Ishikawa (cell line): ENCODE measurements around the gene MIDN.

Source experiments
- CEBPB ChIP-seq: IDR thresholded peaks from 2 replicates; pipeline ENCODE4 v1.6.1; 2012
- CREB1 ChIP-seq: IDR thresholded peaks from 2 replicates; pipeline ENCODE4 v1.6.1; 2012; ENCODE audit warnings: low read depth
- EGR1 ChIP-seq: IDR thresholded peaks from 2 replicates; pipeline ENCODE4 v1.6.1; 2012
- EP300 ChIP-seq: IDR thresholded peaks from 2 replicates; pipeline ENCODE4 v1.6.1; 2012; ENCODE audit warnings: borderline replicate concordance
- FOXM1 ChIP-seq: IDR thresholded peaks from 2 replicates; pipeline ENCODE4 v1.6.1; 2012; ENCODE audit warnings: low read depth, borderline replicate concordance
- MAX ChIP-seq: IDR thresholded peaks from 2 replicates; pipeline ENCODE4 v1.6.1; 2012
- RAD21 ChIP-seq: IDR thresholded peaks from 2 replicates; pipeline ENCODE4 v1.6.1; 2012; ENCODE audit warnings: low read depth
- TAF1 ChIP-seq: IDR thresholded peaks from 2 replicates; pipeline ENCODE4 v1.6.1; 2012; ENCODE audit warnings: low read depth, mild to moderate bottlenecking
- TCF12 ChIP-seq: IDR thresholded peaks from 2 replicates; pipeline ENCODE4 v1.6.1; 2012; ENCODE audit warnings: low read depth
- ZBTB7A ChIP-seq: IDR thresholded peaks from 2 replicates; pipeline ENCODE4 v1.6.1; 2012; ENCODE audit warnings: low read depth
- TF ChIP-seq, protein P1 (sequence below): IDR thresholded peaks from 2 replicates; pipeline ENCODE4 v1.6.1; 2012

- TF ChIP-seq EP300: no peak
- peak; percentile 30; the same call in 1 of the 2 replicates for TF ChIP-seq MAX
- TF ChIP-seq EGR1: no peak
- TF ChIP-seq, protein P1, sequence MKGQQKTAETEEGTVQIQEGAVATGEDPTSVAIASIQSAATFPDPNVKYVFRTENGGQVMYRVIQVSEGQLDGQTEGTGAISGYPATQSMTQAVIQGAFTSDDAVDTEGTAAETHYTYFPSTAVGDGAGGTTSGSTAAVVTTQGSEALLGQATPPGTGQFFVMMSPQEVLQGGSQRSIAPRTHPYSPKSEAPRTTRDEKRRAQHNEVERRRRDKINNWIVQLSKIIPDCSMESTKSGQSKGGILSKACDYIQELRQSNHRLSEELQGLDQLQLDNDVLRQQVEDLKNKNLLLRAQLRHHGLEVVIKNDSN: 0 out of 2 replicates have a peak, but pooled peaks have one; percentile 10
- TF ChIP-seq FOXM1: no peak
- TF ChIP-seq TAF1: no peak
- no peak for TF ChIP-seq TCF12
- TF ChIP-seq ZBTB7A: no peak
- no peak for TF ChIP-seq CREB1
- no peak for TF ChIP-seq CEBPB
- peak; percentile 91 for TF ChIP-seq RAD21
These were observed 31.5 kb downstream of the MIDN start for GRCh38 chr19:1279782-1280341.
